GM23338 (cell line): ENCODE measurements around the gene F3. TPM values are rescaled to one million over a fixed set of nuclear protein-coding genes. Genes with fewer than 3 reads are reported as not detected.

ENCODE experiments used
- ATAC-seq: fragments of 200-7000 bp; cut with Tn5 transposase; 3 replicates; pipeline ENCODE4 v1.9.1; 2020
- DNase-seq: peaks from one replicate; pipeline ENCODE4 v3.0.0-alpha.2; 2015; ENCODE audit warnings: low spot score
- H2AFZ ChIP-seq: fragments of 200-600 bp; sonication (generic); 2 replicates; pipeline ENCODE4 v1.8.0; 2016; ENCODE audit warnings: antibody characterized with exemption, mild to moderate bottlenecking, moderate library complexity
- H3F3A ChIP-seq: fragments of 200-600 bp; sonication (generic); replicated peaks from 2 replicates; pipeline ENCODE4 v1.8.0; 2017; ENCODE audit warnings: antibody characterized with exemption, mixed run types, low read depth
- H3K27ac ChIP-seq: fragments of 200-600 bp; sonication (generic); 2 replicates; pipeline ENCODE4 v1.6.1; 2016; ENCODE audit warnings: low read depth
- H3K27me3 ChIP-seq: fragments of 200-600 bp; sonication (generic); 2 replicates; pipeline ENCODE4 v1.8.0; 2016; ENCODE audit warnings: mild to moderate bottlenecking, mixed run types, moderate library complexity; ENCODE audit not compliant: insufficient read depth
- H3K36me3 ChIP-seq: fragments of 200-600 bp; sonication (generic); 2 replicates; pipeline ENCODE4 v1.8.0; 2016; ENCODE audit warnings: mild to moderate bottlenecking; ENCODE audit not compliant: insufficient read depth
- H3K4me1 ChIP-seq: fragments of 200-600 bp; sonication (generic); 2 replicates; pipeline ENCODE4 v1.8.0; 2016; ENCODE audit warnings: mild to moderate bottlenecking, moderate library complexity; ENCODE audit not compliant: insufficient read depth
- H3K4me2 ChIP-seq: fragments of 200-600 bp; sonication (generic); 2 replicates; pipeline ENCODE4 v1.7.1; 2017; ENCODE audit warnings: mixed run types
- H3K4me3 ChIP-seq: fragments of 200-600 bp; sonication (generic); 2 replicates; pipeline ENCODE4 v1.6.1; 2016; ENCODE audit warnings: mixed run types
- H3K79me2 ChIP-seq: fragments of 200-600 bp; sonication (generic); replicated peaks from 2 replicates; pipeline ENCODE4 v1.8.0; 2017; ENCODE audit warnings: mild to moderate bottlenecking; ENCODE audit not compliant: insufficient read depth
- H3K9me2 ChIP-seq: fragments of 200-600 bp; sonication (generic); 2 replicates; pipeline ENCODE4 v1.8.0; 2017; ENCODE audit not compliant: insufficient read depth
- H4K20me1 ChIP-seq: fragments of 200-600 bp; sonication (generic); replicated peaks from 2 replicates; pipeline ENCODE4 v1.8.0; 2017; ENCODE audit warnings: mild to moderate bottlenecking; ENCODE audit not compliant: insufficient read depth
- H3K27ac Mint-ChIP-seq: 2 replicates; pipeline ENCODE4 v1.8.0; 2020; ENCODE audit warnings: inconsistent platforms, mild to moderate bottlenecking, moderate library complexity, mixed read lengths
- H3K27me3 Mint-ChIP-seq: 3 replicates; pipeline ENCODE4 v1.8.0; 2022; ENCODE audit warnings: low read depth, mild to moderate bottlenecking, moderate library complexity, mixed read lengths, inconsistent platforms; ENCODE audit not compliant: insufficient read depth, poor library complexity
- H3K36me3 Mint-ChIP-seq: 3 replicates; pipeline ENCODE4 v1.8.0; 2021; ENCODE audit warnings: low read depth, mild to moderate bottlenecking, inconsistent platforms, moderate library complexity, mixed read lengths
- H3K4me1 Mint-ChIP-seq: 3 replicates; pipeline ENCODE4 v1.8.0; 2020; ENCODE audit warnings: mild to moderate bottlenecking, inconsistent platforms, mixed read lengths
- H3K4me3 Mint-ChIP-seq: 3 replicates; pipeline ENCODE4 v1.8.0; 2021; ENCODE audit warnings: moderate library complexity, mild to moderate bottlenecking, inconsistent platforms, mixed read lengths
- H3K9me3 Mint-ChIP-seq: 3 replicates; pipeline ENCODE4 v1.8.0; 2020; ENCODE audit warnings: moderate library complexity, mild to moderate bottlenecking, inconsistent platforms, mixed read lengths
- CREB1 ChIP-seq: fragments of 250-450 bp; sonication (Bioruptor Pico); IDR thresholded peaks from 2 replicates; pipeline ENCODE4 v1.5.0; 2020; ENCODE audit warnings: low read depth, mild to moderate bottlenecking, moderate library complexity
- EZH2 ChIP-seq: fragments of 200-600 bp; sonication (generic); IDR thresholded peaks from one replicate; pipeline ENCODE4 v1.8.0; 2017; ENCODE audit warnings: antibody characterized with exemption, mild to moderate bottlenecking, low read depth; ENCODE audit not compliant: unreplicated experiment
- EZH2phosphoT487 ChIP-seq: fragments of 200-600 bp; sonication (generic); IDR thresholded peaks from one replicate; pipeline ENCODE4 v1.8.1; 2018; ENCODE audit warnings: antibody characterized with exemption; ENCODE audit not compliant: unreplicated experiment
- JUNB ChIP-seq: IDR thresholded peaks from one replicate; pipeline ENCODE4 v1.6.1; 2016; ENCODE audit warnings: antibody characterized with exemption; ENCODE audit not compliant: unreplicated experiment
- NANOG ChIP-seq: IDR thresholded peaks from 2 replicates; pipeline ENCODE4 v1.6.1; 2016; ENCODE audit warnings: antibody characterized with exemption, borderline replicate concordance
- POLR2AphosphoS5 ChIP-seq: IDR thresholded peaks from 2 replicates; pipeline ENCODE4 v1.6.1; 2016; ENCODE audit warnings: antibody characterized with exemption, low read depth
- STAT1 ChIP-seq: IDR thresholded peaks from one replicate; pipeline ENCODE4 v1.6.1; 2016; ENCODE audit warnings: antibody characterized with exemption; ENCODE audit not compliant: unreplicated experiment
- ZNF114 ChIP-seq: fragments of 250-450 bp; sonication (Bioruptor Pico); IDR thresholded peaks from 2 replicates; pipeline ENCODE4 v1.5.0; 2020; ENCODE audit warnings: mild to moderate bottlenecking, moderate library complexity
- ZNF331 ChIP-seq: fragments of 250-450 bp; sonication (Bioruptor Pico); IDR thresholded peaks from 2 replicates; pipeline ENCODE4 v1.5.0; 2020; ENCODE audit warnings: low read depth, mild to moderate bottlenecking, moderate library complexity
- polyA plus RNA-seq: library from polyadenylated mRNA; unstranded; fragments of >200 nt; fragmentation: Nextera tagmentation; extraction: Ambion mirVana; gene quantifications from 2 replicates; pipeline ENCODE4 v1.2.1, GENCODE V29; 2016
- total RNA-seq: library from RNA; depleted of rRNA; stranded (reverse); fragments of >200 nt; shearing (Covaris generic); gene quantifications from 2 replicates; pipeline ENCODE4 v1.2.3, GENCODE V29; 2014
- TF ChIP-seq, protein P1 (sequence below): IDR thresholded peaks from 2 replicates; pipeline ENCODE4 v1.6.1; 2016; ENCODE audit warnings: antibody characterized with exemption
- TF ChIP-seq, protein P2 (sequence below), 2 experiments: fragments of 200-600 bp in 1 of 2; sonication (generic) in 1 of 2; conservative IDR thresholded peaks; 2 replicates each; pipeline versions ENCODE4 v1.5.1 to v1.6.1; 2016 to 2017; ENCODE audit warnings: antibody characterized with exemption in 2 of 2, low read depth in 2 of 2, mild to moderate bottlenecking in 2 of 2, moderate library complexity in 1 of 2
- TF ChIP-seq, protein P3 (sequence below): fragments of 250-450 bp; sonication (Bioruptor Pico); IDR thresholded peaks from 2 replicates; pipeline ENCODE4 v1.5.0; 2020; ENCODE audit warnings: mild to moderate bottlenecking, moderate library complexity
- TF ChIP-seq, protein P4 (sequence below): IDR thresholded peaks from one replicate; pipeline ENCODE4 v1.6.1; 2018; ENCODE audit warnings: antibody characterized with exemption; ENCODE audit not compliant: unreplicated experiment

F3 gene
- total and polyA plus RNA-seq, 2 experiments from 2014 or later, result 6.9 to 9.7 TPM

DNA sequence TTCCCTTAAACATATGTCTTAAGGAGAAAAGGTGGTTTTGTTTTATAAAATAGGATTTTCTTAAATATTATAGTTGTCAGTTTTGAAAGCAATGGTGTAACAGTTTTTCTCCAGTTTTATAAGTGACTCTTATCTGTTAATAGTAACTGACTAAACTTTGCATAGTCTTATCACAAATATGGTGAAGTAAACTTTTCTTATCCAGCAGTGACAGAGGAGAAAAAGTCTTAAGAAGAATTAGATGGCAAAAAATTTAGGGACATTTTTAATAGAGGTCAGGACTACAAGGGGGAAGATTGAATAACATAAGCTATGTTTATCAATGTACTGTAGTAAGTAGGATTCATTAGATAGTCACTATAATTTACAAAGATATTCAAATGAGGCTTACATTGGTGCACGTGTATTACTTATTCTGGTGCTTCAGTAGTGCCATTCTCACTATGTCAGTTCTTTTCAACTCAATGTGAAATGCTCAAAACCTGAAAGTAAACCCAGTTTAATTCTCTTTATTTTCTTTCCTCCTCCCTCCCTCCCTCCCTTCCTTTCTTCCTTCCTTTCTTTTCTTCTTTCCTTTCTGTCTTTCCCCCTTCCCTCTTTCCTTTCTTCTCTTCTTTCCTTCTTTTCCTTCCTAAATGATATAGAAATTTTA lies 26.1 kb downstream of the F3 start:
- no peak overlapping the region for H3K27ac Mint-ChIP-seq

More for the DNA sequence above, 26.1 kb downstream of the F3 start:
- Histone ChIP-seq H3K27ac (no peak overlapping the region), H4K20me1 (no peaks in the 10 kb centered on the region), H3F3A (no peaks in the 10 kb centered on the region), H3K4me3 (no peak overlapping the region), H3K4me2 (no peak overlapping the region), H3K36me3 (no peaks in the 10 kb centered on the region), H3K4me1 (peaks cover 12% of the 10 kb centered on the region; the same call in 1 of the 2 replicates), H3K9me2 (no peaks in the 10 kb centered on the region), H3K27me3 (no peaks in the 10 kb centered on the region), H2AFZ (no peak overlapping the region), H3K79me2 (no peaks in the 10 kb centered on the region)
- Mint-ChIP-seq H3K36me3 (peaks cover 8% of the 10 kb centered on the region), H3K9me3 (no peaks in the 10 kb centered on the region), H3K4me3 (no peak overlapping the region), H3K4me1 (peaks cover 8% of the 10 kb centered on the region; the same call in 2 of the 3 replicates), H3K27me3 (peaks cover 3% of the 10 kb centered on the region)
- DNase-seq (no peak), ATAC-seq (no peak)
- no peak for TF ChIP-seq EZH2
- TF ChIP-seq, protein P1, sequence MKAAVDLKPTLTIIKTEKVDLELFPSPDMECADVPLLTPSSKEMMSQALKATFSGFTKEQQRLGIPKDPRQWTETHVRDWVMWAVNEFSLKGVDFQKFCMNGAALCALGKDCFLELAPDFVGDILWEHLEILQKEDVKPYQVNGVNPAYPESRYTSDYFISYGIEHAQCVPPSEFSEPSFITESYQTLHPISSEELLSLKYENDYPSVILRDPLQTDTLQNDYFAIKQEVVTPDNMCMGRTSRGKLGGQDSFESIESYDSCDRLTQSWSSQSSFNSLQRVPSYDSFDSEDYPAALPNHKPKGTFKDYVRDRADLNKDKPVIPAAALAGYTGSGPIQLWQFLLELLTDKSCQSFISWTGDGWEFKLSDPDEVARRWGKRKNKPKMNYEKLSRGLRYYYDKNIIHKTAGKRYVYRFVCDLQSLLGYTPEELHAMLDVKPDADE, result no peak
- TF ChIP-seq, protein P2, sequence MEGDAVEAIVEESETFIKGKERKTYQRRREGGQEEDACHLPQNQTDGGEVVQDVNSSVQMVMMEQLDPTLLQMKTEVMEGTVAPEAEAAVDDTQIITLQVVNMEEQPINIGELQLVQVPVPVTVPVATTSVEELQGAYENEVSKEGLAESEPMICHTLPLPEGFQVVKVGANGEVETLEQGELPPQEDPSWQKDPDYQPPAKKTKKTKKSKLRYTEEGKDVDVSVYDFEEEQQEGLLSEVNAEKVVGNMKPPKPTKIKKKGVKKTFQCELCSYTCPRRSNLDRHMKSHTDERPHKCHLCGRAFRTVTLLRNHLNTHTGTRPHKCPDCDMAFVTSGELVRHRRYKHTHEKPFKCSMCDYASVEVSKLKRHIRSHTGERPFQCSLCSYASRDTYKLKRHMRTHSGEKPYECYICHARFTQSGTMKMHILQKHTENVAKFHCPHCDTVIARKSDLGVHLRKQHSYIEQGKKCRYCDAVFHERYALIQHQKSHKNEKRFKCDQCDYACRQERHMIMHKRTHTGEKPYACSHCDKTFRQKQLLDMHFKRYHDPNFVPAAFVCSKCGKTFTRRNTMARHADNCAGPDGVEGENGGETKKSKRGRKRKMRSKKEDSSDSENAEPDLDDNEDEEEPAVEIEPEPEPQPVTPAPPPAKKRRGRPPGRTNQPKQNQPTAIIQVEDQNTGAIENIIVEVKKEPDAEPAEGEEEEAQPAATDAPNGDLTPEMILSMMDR (conservative IDR thresholded peaks at IDR 0.05; ENCODE audit: low read depth in 2 of 2), result no peak
- TF ChIP-seq NANOG, result no peak
- TF ChIP-seq, protein P3, sequence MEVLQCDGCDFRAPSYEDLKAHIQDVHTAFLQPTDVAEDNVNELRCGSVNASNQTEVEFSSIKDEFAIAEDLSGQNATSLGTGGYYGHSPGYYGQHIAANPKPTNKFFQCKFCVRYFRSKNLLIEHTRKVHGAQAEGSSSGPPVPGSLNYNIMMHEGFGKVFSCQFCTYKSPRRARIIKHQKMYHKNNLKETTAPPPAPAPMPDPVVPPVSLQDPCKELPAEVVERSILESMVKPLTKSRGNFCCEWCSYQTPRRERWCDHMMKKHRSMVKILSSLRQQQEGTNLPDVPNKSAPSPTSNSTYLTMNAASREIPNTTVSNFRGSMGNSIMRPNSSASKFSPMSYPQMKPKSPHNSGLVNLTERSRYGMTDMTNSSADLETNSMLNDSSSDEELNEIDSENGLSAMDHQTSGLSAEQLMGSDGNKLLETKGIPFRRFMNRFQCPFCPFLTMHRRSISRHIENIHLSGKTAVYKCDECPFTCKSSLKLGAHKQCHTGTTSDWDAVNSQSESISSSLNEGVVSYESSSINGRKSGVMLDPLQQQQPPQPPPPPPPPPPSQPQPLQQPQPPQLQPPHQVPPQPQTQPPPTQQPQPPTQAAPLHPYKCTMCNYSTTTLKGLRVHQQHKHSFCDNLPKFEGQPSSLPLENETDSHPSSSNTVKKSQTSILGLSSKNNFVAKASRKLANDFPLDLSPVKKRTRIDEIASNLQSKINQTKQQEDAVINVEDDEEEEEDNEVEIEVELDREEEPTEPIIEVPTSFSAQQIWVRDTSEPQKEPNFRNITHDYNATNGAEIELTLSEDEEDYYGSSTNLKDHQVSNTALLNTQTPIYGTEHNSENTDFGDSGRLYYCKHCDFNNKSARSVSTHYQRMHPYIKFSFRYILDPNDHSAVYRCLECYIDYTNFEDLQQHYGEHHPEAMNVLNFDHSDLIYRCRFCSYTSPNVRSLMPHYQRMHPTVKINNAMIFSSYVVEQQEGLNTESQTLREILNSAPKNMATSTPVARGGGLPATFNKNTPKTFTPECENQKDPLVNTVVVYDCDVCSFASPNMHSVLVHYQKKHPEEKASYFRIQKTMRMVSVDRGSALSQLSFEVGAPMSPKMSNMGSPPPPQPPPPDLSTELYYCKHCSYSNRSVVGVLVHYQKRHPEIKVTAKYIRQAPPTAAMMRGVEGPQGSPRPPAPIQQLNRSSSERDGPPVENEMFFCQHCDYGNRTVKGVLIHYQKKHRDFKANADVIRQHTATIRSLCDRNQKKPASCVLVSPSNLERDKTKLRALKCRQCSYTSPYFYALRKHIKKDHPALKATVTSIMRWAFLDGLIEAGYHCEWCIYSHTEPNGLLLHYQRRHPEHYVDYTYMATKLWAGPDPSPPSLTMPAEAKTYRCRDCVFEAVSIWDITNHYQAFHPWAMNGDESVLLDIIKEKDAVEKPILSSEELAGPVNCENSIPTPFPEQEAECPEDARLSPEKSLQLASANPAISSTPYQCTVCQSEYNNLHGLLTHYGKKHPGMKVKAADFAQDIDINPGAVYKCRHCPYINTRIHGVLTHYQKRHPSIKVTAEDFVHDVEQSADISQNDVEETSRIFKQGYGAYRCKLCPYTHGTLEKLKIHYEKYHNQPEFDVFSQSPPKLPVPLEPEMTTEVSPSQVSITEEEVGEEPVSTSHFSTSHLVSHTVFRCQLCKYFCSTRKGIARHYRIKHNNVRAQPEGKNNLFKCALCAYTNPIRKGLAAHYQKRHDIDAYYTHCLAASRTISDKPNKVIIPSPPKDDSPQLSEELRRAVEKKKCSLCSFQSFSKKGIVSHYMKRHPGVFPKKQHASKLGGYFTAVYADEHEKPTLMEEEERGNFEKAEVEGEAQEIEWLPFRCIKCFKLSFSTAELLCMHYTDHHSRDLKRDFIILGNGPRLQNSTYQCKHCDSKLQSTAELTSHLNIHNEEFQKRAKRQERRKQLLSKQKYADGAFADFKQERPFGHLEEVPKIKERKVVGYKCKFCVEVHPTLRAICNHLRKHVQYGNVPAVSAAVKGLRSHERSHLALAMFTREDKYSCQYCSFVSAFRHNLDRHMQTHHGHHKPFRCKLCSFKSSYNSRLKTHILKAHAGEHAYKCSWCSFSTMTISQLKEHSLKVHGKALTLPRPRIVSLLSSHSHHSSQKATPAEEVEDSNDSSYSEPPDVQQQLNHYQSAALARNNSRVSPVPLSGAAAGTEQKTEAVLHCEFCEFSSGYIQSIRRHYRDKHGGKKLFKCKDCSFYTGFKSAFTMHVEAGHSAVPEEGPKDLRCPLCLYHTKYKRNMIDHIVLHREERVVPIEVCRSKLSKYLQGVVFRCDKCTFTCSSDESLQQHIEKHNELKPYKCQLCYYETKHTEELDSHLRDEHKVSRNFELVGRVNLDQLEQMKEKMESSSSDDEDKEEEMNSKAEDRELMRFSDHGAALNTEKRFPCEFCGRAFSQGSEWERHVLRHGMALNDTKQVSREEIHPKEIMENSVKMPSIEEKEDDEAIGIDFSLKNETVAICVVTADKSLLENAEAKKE, result no peak
- no peak for TF ChIP-seq POLR2AphosphoS5
- TF ChIP-seq, protein P4, sequence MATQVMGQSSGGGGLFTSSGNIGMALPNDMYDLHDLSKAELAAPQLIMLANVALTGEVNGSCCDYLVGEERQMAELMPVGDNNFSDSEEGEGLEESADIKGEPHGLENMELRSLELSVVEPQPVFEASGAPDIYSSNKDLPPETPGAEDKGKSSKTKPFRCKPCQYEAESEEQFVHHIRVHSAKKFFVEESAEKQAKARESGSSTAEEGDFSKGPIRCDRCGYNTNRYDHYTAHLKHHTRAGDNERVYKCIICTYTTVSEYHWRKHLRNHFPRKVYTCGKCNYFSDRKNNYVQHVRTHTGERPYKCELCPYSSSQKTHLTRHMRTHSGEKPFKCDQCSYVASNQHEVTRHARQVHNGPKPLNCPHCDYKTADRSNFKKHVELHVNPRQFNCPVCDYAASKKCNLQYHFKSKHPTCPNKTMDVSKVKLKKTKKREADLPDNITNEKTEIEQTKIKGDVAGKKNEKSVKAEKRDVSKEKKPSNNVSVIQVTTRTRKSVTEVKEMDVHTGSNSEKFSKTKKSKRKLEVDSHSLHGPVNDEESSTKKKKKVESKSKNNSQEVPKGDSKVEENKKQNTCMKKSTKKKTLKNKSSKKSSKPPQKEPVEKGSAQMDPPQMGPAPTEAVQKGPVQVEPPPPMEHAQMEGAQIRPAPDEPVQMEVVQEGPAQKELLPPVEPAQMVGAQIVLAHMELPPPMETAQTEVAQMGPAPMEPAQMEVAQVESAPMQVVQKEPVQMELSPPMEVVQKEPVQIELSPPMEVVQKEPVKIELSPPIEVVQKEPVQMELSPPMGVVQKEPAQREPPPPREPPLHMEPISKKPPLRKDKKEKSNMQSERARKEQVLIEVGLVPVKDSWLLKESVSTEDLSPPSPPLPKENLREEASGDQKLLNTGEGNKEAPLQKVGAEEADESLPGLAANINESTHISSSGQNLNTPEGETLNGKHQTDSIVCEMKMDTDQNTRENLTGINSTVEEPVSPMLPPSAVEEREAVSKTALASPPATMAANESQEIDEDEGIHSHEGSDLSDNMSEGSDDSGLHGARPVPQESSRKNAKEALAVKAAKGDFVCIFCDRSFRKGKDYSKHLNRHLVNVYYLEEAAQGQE, result no peak
- TF ChIP-seq EZH2phosphoT487, result no peak
- TF ChIP-seq STAT1, result no peak
- TF ChIP-seq ZNF114 (CRISPR knock-in tag), result no peak
- TF ChIP-seq JUNB, result no peak
- no peak for TF ChIP-seq ZNF331 (CRISPR knock-in tag)
- no peak for TF ChIP-seq CREB1 (CRISPR knock-in tag)
